AG09319 (cell line): Measurements from ENCODE around the gene SEPTIN8.

Experiments
- DNase-seq: peaks from one replicate; pipeline ENCODE4 v3.0.0-alpha.2; 2010; ENCODE audit warnings: low read depth; ENCODE audit errors: extremely low read depth
- CTCF ChIP-seq: IDR thresholded peaks from 2 replicates; pipeline ENCODE4 v1.5.1; 2011; ENCODE audit warnings: low read depth, mild to moderate bottlenecking, inconsistent platforms, low read length, moderate library complexity

SEPTIN8 gene

GRCh38 chr5:132768485-132768868 lies 8.6 kb downstream of the SEPTIN8 start:
- TF ChIP-seq CTCF, result no peak
- DNase-seq, result no peak

- no peak for DNase-seq
- no peak for TF ChIP-seq CTCF
Measured at GRCh38 chr5:132767150-132767549, 9.9 kb downstream of the SEPTIN8 start.

- TF ChIP-seq CTCF, result no peak
- no peak for DNase-seq
Measured at GRCh38 chr5:132766806-132767055, 10.3 kb downstream of the SEPTIN8 start.

GRCh38 chr5:132766020-132766805 lies 10.8 kb downstream of the SEPTIN8 start:
- TF ChIP-seq CTCF, result no peak
- DNase-seq, result no peak

- DNase-seq, result no peak
- no peak for TF ChIP-seq CTCF
Measured at GRCh38 chr5:132765311-132766019, 11.6 kb downstream of the SEPTIN8 start.

GRCh38 chr5:132764671-132765238 lies 12.3 kb downstream of the SEPTIN8 start:
- TF ChIP-seq CTCF, result no peak
- no peak for DNase-seq

GRCh38 chr5:132764051-132764450 lies 13.0 kb downstream of the SEPTIN8 start:
- TF ChIP-seq CTCF, result no peak
- DNase-seq, result no peak
